BJ (cell line): ENCODE results near the gene RXFP1. TPM values are rescaled to one million over a fixed set of nuclear protein-coding genes. Genes with fewer than 3 reads are reported as not detected.

ENCODE experiments used
- CTCF ChIA-PET: fragments of 350-600 bp; formaldehyde crosslinking; extraction: SDS; loops from one replicate; lab custom pipeline; 2021; ENCODE audit warnings: antibody characterized with exemption, inconsistent platforms; lab: Yijun Ruan, JAX
- POLR2A ChIA-PET: fragments of 300-600 bp; sonication (Branson Sonifier 250); formaldehyde crosslinking; extraction: SDS; loops from one replicate; lab custom pipeline; 2021; ENCODE audit warnings: antibody characterized with exemption; lab: Charles Lee
- DNase-seq: peaks from one replicate; pipeline ENCODE4 v3.0.0-alpha.2; 2011; ENCODE audit warnings: low read depth
- H3K27me3 ChIP-seq: 2 replicates; pipeline ENCODE4 v1.6.0; 2011; ENCODE audit warnings: low read length; ENCODE audit not compliant: control insufficient read depth, insufficient read depth
- H3K36me3 ChIP-seq: 2 replicates; pipeline ENCODE4 v1.5.1; 2011; ENCODE audit warnings: low read length; ENCODE audit not compliant: control insufficient read depth, insufficient read depth
- H3K4me3 ChIP-seq: 2 replicates; pipeline ENCODE4 v1.5.1; 2011; ENCODE audit warnings: low read depth, mild to moderate bottlenecking, control low read depth, low read length
- CTCF ChIP-seq: IDR thresholded peaks from 2 replicates; pipeline ENCODE4 v1.5.1; 2011; ENCODE audit warnings: low read depth, mild to moderate bottlenecking, control low read depth, inconsistent platforms, low read length, moderate library complexity; ENCODE audit not compliant: insufficient read depth
- polyA plus RNA-seq: library from polyadenylated mRNA; depleted of rRNA; stranded (reverse); fragments of >200 nt; gene quantifications from 2 replicates; pipeline ENCODE4 v1.2.3, GENCODE V29; 2011

RXFP1 gene
- polyA plus RNA-seq, 1 experiment = 0.17 TPM

- TF ChIP-seq CTCF = no peak
- no peak for DNase-seq
- Histone ChIP-seq H3K36me3 (no peaks in the 10 kb centered on the region), H3K4me3 (no peak overlapping the region), H3K27me3 (no peaks in the 10 kb centered on the region)
- ChIA-PET POLR2A (no interaction called here), CTCF (interaction anchor here (1.6 kb wide), 1 partner anchor 34 kb away, joined by 4 read pairs; no protein-coding TSS in a partner anchor)
Observed at GRCh38 chr4:158590306-158590705, 68.6 kb downstream of the RXFP1 start.

- CTCF ChIA-PET = no interaction called here
- DNase-seq = no peak
Observed at GRCh38 chr4:158590824-158591223, 69.1 kb downstream of the RXFP1 start.

GRCh38 chr4:158597879-158598596, 76.4 kb downstream of the RXFP1 start:
- no peak for TF ChIP-seq CTCF
- CTCF ChIA-PET = interaction anchor here (1.2 kb wide), 1 partner anchor 25 kb away, joined by 3 read pairs; no protein-coding TSS in a partner anchor

More at GRCh38 chr4:158590824-158591223, 69.1 kb downstream of the RXFP1 start:
- no peaks in the 10 kb centered on the region for H3K36me3 ChIP-seq
- no peak for TF ChIP-seq CTCF
- no peak overlapping the region for H3K4me3 ChIP-seq
- no peaks in the 10 kb centered on the region for H3K27me3 ChIP-seq
- POLR2A ChIA-PET = no interaction called here

GRCh38 chr4:158599150-158599549, 77.5 kb downstream of the RXFP1 start:
- no peaks in the 10 kb centered on the region for H3K27me3 ChIP-seq
- POLR2A ChIA-PET = no interaction called here
- no peak for TF ChIP-seq CTCF
- DNase-seq = no peak
- CTCF ChIA-PET = interaction anchor here (1.5 kb wide), 1 partner anchor 19 kb away, joined by 3 read pairs; no protein-coding TSS in a partner anchor
- no peak overlapping the region for H3K4me3 ChIP-seq
- no peaks in the 10 kb centered on the region for H3K36me3 ChIP-seq

More at GRCh38 chr4:158597879-158598596, 76.4 kb downstream of the RXFP1 start:
- Histone ChIP-seq H3K4me3 (no peak overlapping the region), H3K36me3 (no peaks in the 10 kb centered on the region), H3K27me3 (no peaks in the 10 kb centered on the region)
- no peak for DNase-seq
- POLR2A ChIA-PET = no interaction called here

- no peak for TF ChIP-seq CTCF
- no peaks in the 10 kb centered on the region for H3K27me3 ChIP-seq
- ChIA-PET CTCF (interaction anchor here (1.5 kb wide), 2 partner anchors 10 to 20 kb away, joined by 3 read pairs; no protein-coding TSS in a partner anchor), POLR2A (no interaction called here)
- H3K36me3 ChIP-seq = no peaks in the 10 kb centered on the region
- no peak overlapping the region for H3K4me3 ChIP-seq
- no peak for DNase-seq
Observed at GRCh38 chr4:158599765-158600498, 78.2 kb downstream of the RXFP1 start.
